ENCODE data around the gene PROSER2.

DNA sequence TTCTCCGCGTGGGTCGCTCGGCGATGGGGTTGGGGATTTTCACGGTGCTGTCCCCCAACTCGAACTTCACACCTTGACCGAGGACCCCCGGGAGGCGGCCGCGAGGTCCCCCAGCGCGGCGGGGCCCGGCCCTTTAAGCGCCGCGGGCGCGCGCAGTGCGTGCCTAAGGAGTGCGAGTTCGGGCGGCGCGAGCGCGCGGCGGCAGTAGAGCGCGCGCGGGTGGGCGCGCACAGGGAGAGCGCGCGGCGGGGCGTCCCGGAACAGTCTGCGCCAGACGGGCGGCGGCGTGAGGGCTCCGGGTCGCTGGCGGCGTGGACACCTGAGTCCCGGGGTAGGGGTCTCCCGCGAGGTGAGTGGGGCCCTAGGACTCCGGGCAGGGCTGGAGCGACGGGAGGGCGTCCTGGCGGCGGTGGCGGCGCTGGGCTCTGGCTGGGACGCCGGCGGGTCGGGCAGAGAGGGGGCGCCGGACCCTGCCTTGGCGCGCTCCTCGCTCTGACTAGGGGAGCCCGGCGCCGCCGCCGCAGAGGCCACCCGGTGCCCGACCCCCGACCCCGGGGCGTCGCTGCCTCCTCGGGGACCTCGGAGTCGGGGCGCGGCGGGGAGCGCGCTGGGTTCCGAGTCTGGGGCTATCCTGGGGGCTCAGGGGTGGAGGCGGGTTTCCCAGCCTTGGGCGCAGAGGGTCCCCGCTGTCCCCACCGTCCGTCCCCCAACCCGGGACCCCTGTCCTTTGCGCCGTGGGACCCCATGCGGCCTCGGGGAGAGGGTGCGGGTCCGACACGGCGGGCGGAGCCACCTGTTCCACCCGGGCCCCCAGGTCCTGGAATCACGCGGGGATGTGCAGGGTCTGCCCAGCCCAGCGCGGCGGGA is at the start of gene PROSER2:
- TF ChIP-seq CTCF (IDR thresholded peaks at IDR 0.05 in 8 of 11, conservative IDR thresholded peaks at IDR 0.05 in 3 of 11) (peak in 1 of 11 experiments; percentile 8), POLR2A (IDR thresholded peaks at IDR 0.05) (peak in 1 of 3 donors; percentile 52), POLR2AphosphoS5 (IDR thresholded peaks at IDR 0.05) (peak; percentile 77 to 86 (median 86))

All from spleen (tissue), 7 donors.